ACC112 (cell line): ENCODE measurements around the gene C19orf38.

Experiments used
- H2AFZ ChIP-seq: fragments of 200-600 bp; sonication (generic); one replicate; pipeline ENCODE4 v1.6.0; 2017; ENCODE audit warnings: antibody characterized with exemption, low read length; ENCODE audit not compliant: unreplicated experiment
- H3K27ac ChIP-seq: fragments of 200-600 bp; sonication (generic); 2 replicates; pipeline ENCODE4 v1.5.1; 2014; ENCODE audit warnings: low read depth, mild to moderate bottlenecking, antibody characterized with exemption, low read length, moderate library complexity
- H3K27me3 ChIP-seq: fragments of 200-600 bp; sonication (generic); 2 replicates; pipeline ENCODE4 v1.6.1; 2014; ENCODE audit warnings: mild to moderate bottlenecking, antibody characterized with exemption, low read length, moderate library complexity, mixed read lengths; ENCODE audit not compliant: insufficient read depth
- H3K36me3 ChIP-seq: fragments of 200-600 bp; sonication (generic); 2 replicates; pipeline ENCODE4 v1.6.1; 2016; ENCODE audit warnings: mild to moderate bottlenecking, antibody characterized with exemption, low read length, moderate library complexity, mixed read lengths; ENCODE audit not compliant: insufficient read depth
- H3K4me1 ChIP-seq: fragments of 200-600 bp; sonication (generic); one replicate; pipeline ENCODE4 v1.6.1; 2016; ENCODE audit warnings: low read length, mixed read lengths; ENCODE audit not compliant: insufficient read depth, unreplicated experiment, control insufficient read depth
- H3K4me3 ChIP-seq: fragments of 200-600 bp; sonication (generic); 2 replicates; pipeline ENCODE4 v1.5.1; 2014; ENCODE audit warnings: mild to moderate bottlenecking, low read depth, low read length
- H3K79me2 ChIP-seq: fragments of 200-600 bp; sonication (generic); one replicate; pipeline ENCODE4 v1.6.0; 2016; ENCODE audit warnings: low read length; ENCODE audit not compliant: control insufficient read depth, unreplicated experiment, insufficient read depth

Gene C19orf38

GRCh38 chr19:10892256-10892655 lies 44.0 kb downstream of the C19orf38 start:
- no peak overlapping the region for H3K27ac ChIP-seq

DNA sequence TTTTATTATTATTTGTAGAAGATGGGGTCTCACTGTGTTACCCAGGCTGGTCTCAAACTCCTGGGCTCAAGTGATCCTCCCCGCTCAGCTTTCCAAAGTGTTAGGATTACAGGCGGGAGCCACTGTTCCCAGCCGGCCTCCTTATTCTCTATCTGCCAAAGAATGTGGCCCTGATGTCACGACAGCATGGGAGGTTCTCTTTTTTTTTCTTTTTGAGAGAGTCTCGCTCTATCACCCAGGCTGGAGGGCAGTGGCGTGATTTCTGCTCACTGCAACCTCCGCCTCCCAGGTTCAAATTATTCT lies 46.6 kb downstream of the C19orf38 start:
- Histone ChIP-seq H3K27ac (no peak overlapping the region), H3K27me3 (no peaks in the 10 kb centered on the region), H3K4me1 (no peaks in the 10 kb centered on the region), H3K36me3 (no peaks in the 10 kb centered on the region), H2AFZ (no peak overlapping the region), H3K4me3 (no peak overlapping the region), H3K79me2 (peaks cover 14% of the 10 kb centered on the region)

More at GRCh38 chr19:10892256-10892655, 44.0 kb downstream of the C19orf38 start:
- Histone ChIP-seq H3K36me3 (no peaks in the 10 kb centered on the region), H3K4me3 (no peak overlapping the region), H3K79me2 (peaks cover 15% of the 10 kb centered on the region), H2AFZ (no peak overlapping the region), H3K27me3 (no peaks in the 10 kb centered on the region), H3K4me1 (no peaks in the 10 kb centered on the region)

GRCh38 chr19:10895363-10895762 lies 47.1 kb downstream of the C19orf38 start:
- Histone ChIP-seq H2AFZ (no peak overlapping the region), H3K36me3 (no peaks in the 10 kb centered on the region), H3K27me3 (no peaks in the 10 kb centered on the region), H3K79me2 (peaks cover 17% of the 10 kb centered on the region), H3K4me1 (no peaks in the 10 kb centered on the region), H3K4me3 (no peak overlapping the region), H3K27ac (no peak overlapping the region)

GRCh38 chr19:10895920-10896319 lies 47.7 kb downstream of the C19orf38 start:
- no peaks in the 10 kb centered on the region for H3K36me3 ChIP-seq
- no peak overlapping the region for H3K4me3 ChIP-seq
- H3K4me1 ChIP-seq: no peaks in the 10 kb centered on the region
- H2AFZ ChIP-seq: no peak overlapping the region
- H3K27ac ChIP-seq: no peak overlapping the region
- peaks cover 17% of the 10 kb centered on the region for H3K79me2 ChIP-seq
- H3K27me3 ChIP-seq: no peaks in the 10 kb centered on the region

GRCh38 chr19:10896851-10897526 lies 48.8 kb downstream of the C19orf38 start:
- H3K79me2 ChIP-seq: peaks cover 17% of the 10 kb centered on the region
- no peaks in the 10 kb centered on the region for H3K27me3 ChIP-seq
- H3K36me3 ChIP-seq: no peaks in the 10 kb centered on the region
- H3K4me1 ChIP-seq: no peaks in the 10 kb centered on the region
- H3K27ac ChIP-seq: no peak overlapping the region
- no peak overlapping the region for H3K4me3 ChIP-seq
- no peak overlapping the region for H2AFZ ChIP-seq

DNA sequence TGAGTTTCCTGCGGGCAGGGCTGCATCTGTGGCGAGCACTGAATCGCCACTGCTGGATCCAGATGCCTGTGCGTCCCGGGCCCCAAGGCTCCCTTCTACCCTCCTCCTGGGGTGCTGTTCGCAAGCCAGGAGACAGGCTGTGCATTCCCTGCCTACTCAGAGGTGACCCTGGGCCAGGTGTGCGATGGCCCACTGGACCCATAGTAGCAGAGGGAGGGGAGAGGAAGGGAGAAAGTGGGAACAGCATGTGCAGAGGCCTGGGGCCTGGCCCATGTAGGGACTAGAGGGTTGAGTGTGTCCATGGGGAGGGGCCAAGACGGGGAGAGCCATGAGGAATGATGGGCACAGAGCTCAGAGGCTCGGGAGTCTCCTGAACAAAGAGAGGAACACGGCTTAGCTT lies 50.4 kb downstream of the C19orf38 start:
- Histone ChIP-seq H3K36me3 (no peaks in the 10 kb centered on the region), H3K27me3 (no peaks in the 10 kb centered on the region), H3K79me2 (peaks cover 14% of the 10 kb centered on the region), H3K4me3 (no peak overlapping the region), H2AFZ (no peak overlapping the region), H3K4me1 (no peaks in the 10 kb centered on the region), H3K27ac (no peak overlapping the region)

- H3K79me2 ChIP-seq: peaks cover 14% of the 10 kb centered on the region
- no peak overlapping the region for H3K27ac ChIP-seq
- no peak overlapping the region for H3K4me3 ChIP-seq
Observed at GRCh38 chr19:10899151-10899653, 51.0 kb downstream of the C19orf38 start.

DNA sequence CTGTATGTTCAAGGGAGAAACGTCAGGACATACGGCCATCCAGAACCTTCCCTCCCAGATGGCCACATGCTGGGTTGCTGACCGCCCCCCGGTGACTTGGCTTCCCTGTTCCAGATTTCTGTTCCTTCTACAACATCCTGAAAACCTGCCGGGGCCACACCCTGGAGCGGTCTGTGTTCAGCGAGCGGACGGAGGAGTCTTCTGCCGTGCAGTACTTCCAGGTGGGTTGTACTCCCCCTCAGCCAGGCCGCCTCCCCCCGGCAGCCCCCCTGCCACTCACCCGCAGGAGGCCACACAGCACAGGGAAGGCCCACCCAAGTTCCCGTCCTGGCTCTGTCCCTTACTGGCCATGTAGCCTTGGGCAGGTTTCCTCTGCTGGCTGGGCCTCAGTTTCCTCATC lies 59.7 kb downstream of the C19orf38 start:
- Histone ChIP-seq H2AFZ (no peak overlapping the region), H3K4me1 (no peaks in the 10 kb centered on the region), H3K27me3 (no peaks in the 10 kb centered on the region), H3K27ac (no peak overlapping the region), H3K4me3 (no peak overlapping the region), H3K36me3 (peaks cover 4% of the 10 kb centered on the region; the same call in 1 of the 2 replicates), H3K79me2 (no peaks in the 10 kb centered on the region)

More at GRCh38 chr19:10899151-10899653, 51.0 kb downstream of the C19orf38 start:
- Histone ChIP-seq H3K36me3 (no peaks in the 10 kb centered on the region), H3K27me3 (no peaks in the 10 kb centered on the region), H3K4me1 (no peaks in the 10 kb centered on the region), H2AFZ (no peak overlapping the region)

DNA sequence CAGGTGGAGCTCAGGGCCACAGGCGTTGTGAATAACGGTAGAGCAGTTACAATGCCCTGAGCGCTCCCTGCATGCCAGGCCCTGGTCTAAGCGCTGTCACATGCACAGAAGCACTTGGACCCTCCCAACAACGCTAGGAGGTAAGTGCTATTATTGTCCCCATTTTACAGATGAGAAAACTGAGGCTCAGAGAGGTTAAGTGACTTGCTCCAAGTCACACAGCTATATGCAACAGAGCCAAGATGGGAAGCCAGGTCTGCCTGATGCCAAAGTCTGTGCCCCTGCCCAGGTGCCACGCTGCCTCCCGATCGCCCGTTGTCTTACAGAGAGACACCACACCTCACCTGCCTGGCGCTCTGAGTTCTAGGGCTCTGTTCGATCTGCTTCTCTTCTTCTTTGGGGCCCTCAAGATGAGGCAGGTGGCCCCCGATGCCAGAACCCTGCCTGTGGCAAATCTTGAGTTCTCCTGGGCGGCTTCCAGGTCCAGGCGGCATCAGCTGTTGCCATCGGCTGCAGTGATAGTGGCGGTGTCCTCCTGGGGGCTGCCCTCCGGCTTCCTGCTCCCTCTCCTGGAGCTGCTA lies 60.3 kb downstream of the C19orf38 start:
- H3K27ac ChIP-seq: no peak overlapping the region

DNA sequence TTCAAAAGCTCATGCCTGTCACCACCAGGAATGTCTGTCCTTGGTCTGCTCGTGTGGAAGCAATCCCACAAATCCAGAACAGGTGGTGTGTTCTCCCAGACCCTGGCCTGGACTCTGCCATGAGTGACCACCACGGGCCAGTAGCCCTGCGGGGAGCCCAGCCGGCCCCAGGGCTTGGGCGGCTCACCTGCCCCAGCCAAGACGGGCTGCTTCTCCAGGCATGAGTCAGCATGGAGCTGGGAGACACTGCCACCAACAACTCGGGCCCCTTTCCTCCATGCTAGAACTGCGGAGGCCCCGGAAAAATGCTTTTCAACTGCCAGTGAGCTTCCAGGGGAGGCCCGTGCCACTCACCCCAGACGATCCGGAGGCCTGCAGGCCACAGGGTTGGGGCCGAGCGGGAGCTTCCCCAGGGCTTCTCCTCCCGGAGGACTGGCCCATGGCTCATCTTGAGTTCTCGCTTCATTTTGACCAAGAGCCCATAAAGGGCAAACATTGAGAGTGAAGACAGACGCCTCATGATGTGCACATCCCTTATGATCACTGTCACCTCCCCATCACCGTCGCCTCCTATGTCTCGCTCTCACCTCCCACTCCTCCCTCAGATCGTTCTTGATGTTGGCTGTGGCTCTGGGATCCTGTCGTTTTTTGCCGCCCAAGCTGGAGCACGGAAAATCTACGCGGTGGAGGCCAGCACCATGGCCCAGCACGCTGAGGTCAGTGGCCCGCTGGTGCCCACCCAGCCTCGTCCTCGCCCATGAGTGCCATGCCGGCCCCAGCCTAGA lies 63.6 kb downstream of the C19orf38 start:
- Histone ChIP-seq H3K27ac (no peak overlapping the region), H3K4me3 (no peak overlapping the region), H3K36me3 (peaks cover 4% of the 10 kb centered on the region; the same call in 1 of the 2 replicates), H2AFZ (no peak overlapping the region), H3K79me2 (no peaks in the 10 kb centered on the region), H3K4me1 (peaks cover 14% of the 10 kb centered on the region), H3K27me3 (no peaks in the 10 kb centered on the region)

More for the DNA sequence above, 60.3 kb downstream of the C19orf38 start:
- H3K4me3 ChIP-seq: no peak overlapping the region
- H2AFZ ChIP-seq: no peak overlapping the region
- no peaks in the 10 kb centered on the region for H3K4me1 ChIP-seq
- no peaks in the 10 kb centered on the region for H3K27me3 ChIP-seq
- H3K36me3 ChIP-seq: peaks cover 4% of the 10 kb centered on the region; the same call in 1 of the 2 replicates
- no peaks in the 10 kb centered on the region for H3K79me2 ChIP-seq
